ENCODE results near the gene EFHD1. TPM values are rescaled to one million over a fixed set of nuclear protein-coding genes. Genes with fewer than 3 reads are reported as not detected.
A peak's percentile ranks its signal among the peaks of the same experiment; 100 is the strongest.

The EFHD1 gene
- total RNA-seq, 1 experiment from 2014 or later: 0.07 TPM

- CTCF ChIA-PET: no interaction called here
- no peak overlapping the region for H2AFZ ChIP-seq (ENCODE audit: low read length)
- no peaks in the 10 kb centered on the region for H3K79me2 ChIP-seq (ENCODE audit: low read length)
Measured at GRCh38 chr2:232655392-232655791, 22.0 kb downstream of the EFHD1 start.

GRCh38 chr2:232658217-232658785 lies 24.9 kb downstream of the EFHD1 start:
- ChIA-PET POLR2A (ENCODE audit: unreplicated experiment) (no interaction called here), CTCF (no interaction called here)
- Histone ChIP-seq H3K79me2 (ENCODE audit: low read length) (no peaks in the 10 kb centered on the region), H3K4me1 (ENCODE audit: insufficient read depth, low read length) (no peaks in the 10 kb centered on the region), H3K36me3 (ENCODE audit: low read depth, low read length) (no peaks in the 10 kb centered on the region), H3K9ac (ENCODE audit: low read length) (no peak overlapping the region), H2AFZ (ENCODE audit: low read length) (no peak overlapping the region), H3K4me3 (ENCODE audit: low read length) (no peak overlapping the region), H3K27me3 (ENCODE audit: low read length) (no peaks in the 10 kb centered on the region), H3K4me2 (ENCODE audit: low read length) (no peak overlapping the region), H3K9me2 (replicated peaks; ENCODE audit: low read length) (no peaks in the 10 kb centered on the region), H4K20me1 (ENCODE audit: low read length) (no peaks in the 10 kb centered on the region), H3K27ac (ENCODE audit: low read length) (no peak overlapping the region), H3K9me3 (ENCODE audit: low read length) (no peaks in the 10 kb centered on the region), H3F3A (ENCODE audit: low read length, unreplicated experiment) (no peaks in the 10 kb centered on the region)
- no TSS peak for BruUV-seq (replicated peaks)
- TF ChIP-seq CTCF (conservative IDR thresholded peaks at IDR 0.05; ENCODE audit: low read depth, low read length) (peak; percentile 56), EZH2phosphoT487 (IDR thresholded peaks at IDR 0.05; ENCODE audit: borderline replicate concordance, low read length) (no peak)
- ATAC-seq: peak; percentile 74
- intact Hi-C loops (cut with micrococcal nuclease): loop anchor here (2.0 kb wide), 1 partner anchor 86 kb away; no protein-coding TSS in a partner anchor
- DNase-seq: peak; percentile 19

More at GRCh38 chr2:232655392-232655791, 22.0 kb downstream of the EFHD1 start:
- TF ChIP-seq CTCF (conservative IDR thresholded peaks at IDR 0.05; ENCODE audit: low read depth, low read length): no peak
- TF ChIP-seq EZH2 (IDR thresholded peaks at IDR 0.05; ENCODE audit: low read length, unreplicated experiment): no peak
- no peak for TF ChIP-seq EZH2phosphoT487 (IDR thresholded peaks at IDR 0.05; ENCODE audit: borderline replicate concordance, low read length)
- no peaks in the 10 kb centered on the region for H3K27me3 ChIP-seq (ENCODE audit: low read length)
- no peaks in the 10 kb centered on the region for H3K36me3 ChIP-seq (ENCODE audit: low read depth, low read length)
- H3K4me1 ChIP-seq (ENCODE audit: insufficient read depth, low read length): no peaks in the 10 kb centered on the region
- H3K9me3 ChIP-seq (ENCODE audit: low read length): no peaks in the 10 kb centered on the region
- intact Hi-C loops (cut with micrococcal nuclease): no loop called here
- no peak overlapping the region for H3K9ac ChIP-seq (ENCODE audit: low read length)
- H3K4me3 ChIP-seq (ENCODE audit: low read length): no peak overlapping the region
- H3F3A ChIP-seq (ENCODE audit: low read length, unreplicated experiment): no peaks in the 10 kb centered on the region
- H3K4me2 ChIP-seq (ENCODE audit: low read length): no peak overlapping the region
- no peaks in the 10 kb centered on the region for H4K20me1 ChIP-seq (ENCODE audit: low read length)
- H3K9me2 ChIP-seq (replicated peaks; ENCODE audit: low read length): no peaks in the 10 kb centered on the region
- H3K27ac ChIP-seq (ENCODE audit: low read length): no peak overlapping the region
- DNase-seq (no peak), ATAC-seq (no peak)
- POLR2A ChIA-PET (ENCODE audit: unreplicated experiment): no interaction called here
- BruUV-seq (replicated peaks): no TSS peak

- Histone ChIP-seq H3K4me3 (ENCODE audit: low read length) (no peak overlapping the region), H4K20me1 (ENCODE audit: low read length) (no peaks in the 10 kb centered on the region), H3K79me2 (ENCODE audit: low read length) (no peaks in the 10 kb centered on the region), H3K9me2 (replicated peaks; ENCODE audit: low read length) (no peaks in the 10 kb centered on the region), H3K27ac (ENCODE audit: low read length) (no peak overlapping the region), H2AFZ (ENCODE audit: low read length) (no peak overlapping the region), H3K36me3 (ENCODE audit: low read depth, low read length) (no peaks in the 10 kb centered on the region), H3F3A (ENCODE audit: low read length, unreplicated experiment) (no peaks in the 10 kb centered on the region), H3K9me3 (ENCODE audit: low read length) (no peaks in the 10 kb centered on the region), H3K4me1 (ENCODE audit: insufficient read depth, low read length) (no peaks in the 10 kb centered on the region), H3K9ac (ENCODE audit: low read length) (no peak overlapping the region), H3K4me2 (ENCODE audit: low read length) (no peak overlapping the region), H3K27me3 (ENCODE audit: low read length) (no peaks in the 10 kb centered on the region)
- ChIA-PET CTCF (no interaction called here), POLR2A (ENCODE audit: unreplicated experiment) (no interaction called here)
- TF ChIP-seq EZH2 (IDR thresholded peaks at IDR 0.05; ENCODE audit: low read length, unreplicated experiment) (no peak), CTCF (conservative IDR thresholded peaks at IDR 0.05; ENCODE audit: low read depth, low read length) (no peak), EZH2phosphoT487 (IDR thresholded peaks at IDR 0.05; ENCODE audit: borderline replicate concordance, low read length) (no peak)
- BruUV-seq (replicated peaks): no TSS peak
- DNase-seq (no peak), ATAC-seq (peak; percentile 80)
- intact Hi-C loops (cut with micrococcal nuclease): loop anchor here (2.0 kb wide), 1 partner anchor 85 kb away; no protein-coding TSS in a partner anchor
Measured at GRCh38 chr2:232659359-232659758, 26.0 kb downstream of the EFHD1 start.
